Pulmonary artery endothelial cell (primary cell): Measurements from ENCODE around the gene YOD1. TPM values are rescaled to one million over a fixed set of nuclear protein-coding genes. Genes with fewer than 3 reads are reported as not detected.
A peak's percentile ranks its signal among the peaks of the same experiment; 100 is the strongest.
"Not testable (repeated sequence)": the region's sequence is repeated elsewhere in the genome, so short reads cannot be mapped to it uniquely, and the experiment has no call there.

Experiments
- DNase-seq: peaks from one replicate; pipeline ENCODE4 v3.0.0-alpha.2; 2011; ENCODE audit warnings: low read depth, low spot score
- total RNA-seq: library from RNA; depleted of rRNA; stranded (reverse); fragments of >200 nt; gene quantifications from 2 replicates; pipeline ENCODE4 v1.2.3, GENCODE V29; 2014

Gene YOD1
- total RNA-seq, 1 donor from 2014 or later = 7.3 TPM

DNA sequence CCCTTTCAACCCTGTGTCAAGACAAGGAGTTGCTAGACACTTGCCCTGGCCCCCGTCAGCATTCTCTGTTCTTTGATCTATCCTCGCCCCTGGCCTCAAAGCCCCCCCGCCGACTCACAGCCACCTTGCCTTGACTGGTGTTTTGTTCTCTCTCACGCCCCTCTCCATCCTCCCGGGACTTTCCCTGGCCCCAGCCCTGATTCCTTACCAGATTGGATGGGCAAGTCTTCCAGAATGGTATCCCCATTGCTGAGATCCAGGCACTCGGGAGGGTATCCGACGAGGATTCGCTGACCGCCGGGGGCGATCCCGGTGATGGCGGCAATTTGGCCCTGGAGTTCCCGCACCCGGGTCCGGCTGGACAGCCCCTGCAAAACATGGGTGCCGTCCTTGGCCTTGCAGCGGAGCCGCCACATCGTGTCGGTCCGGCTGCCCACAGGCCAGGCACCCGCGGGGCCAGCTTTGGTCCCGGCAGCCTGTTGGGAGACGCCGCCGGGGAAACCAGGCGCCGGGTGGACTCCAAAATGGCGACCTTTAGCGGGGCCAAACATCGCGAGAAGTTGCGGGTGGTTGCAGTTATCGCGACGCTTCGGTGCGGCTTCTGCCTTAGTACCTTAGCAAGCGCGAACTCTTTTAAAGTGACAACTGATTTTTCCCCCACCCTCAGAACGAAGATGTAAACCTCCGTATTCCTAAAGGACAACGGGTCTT, 373 bp downstream of the YOD1 start:
- peak; percentile 45 for DNase-seq

DNA sequence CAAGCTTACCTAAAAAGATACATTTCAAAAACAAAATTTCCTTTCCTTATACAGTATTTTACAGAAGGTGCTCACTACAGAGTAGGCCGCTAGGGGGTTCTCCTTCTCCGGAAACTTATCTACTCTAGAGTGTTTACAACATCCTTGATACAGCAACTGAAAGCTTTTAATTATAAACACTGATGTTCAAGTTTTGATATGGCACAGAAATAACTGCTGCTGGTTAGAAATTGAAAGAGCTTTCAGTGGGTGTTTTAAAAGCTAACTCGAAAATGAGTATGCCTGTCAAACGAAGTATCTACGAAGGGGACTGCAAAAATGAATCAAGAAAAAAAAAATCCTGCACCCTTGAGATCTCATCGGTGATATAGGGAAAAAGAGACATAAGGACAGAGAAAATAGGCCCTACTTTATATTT, 1.0 kb downstream of the YOD1 start:
- no peak for DNase-seq

DNA sequence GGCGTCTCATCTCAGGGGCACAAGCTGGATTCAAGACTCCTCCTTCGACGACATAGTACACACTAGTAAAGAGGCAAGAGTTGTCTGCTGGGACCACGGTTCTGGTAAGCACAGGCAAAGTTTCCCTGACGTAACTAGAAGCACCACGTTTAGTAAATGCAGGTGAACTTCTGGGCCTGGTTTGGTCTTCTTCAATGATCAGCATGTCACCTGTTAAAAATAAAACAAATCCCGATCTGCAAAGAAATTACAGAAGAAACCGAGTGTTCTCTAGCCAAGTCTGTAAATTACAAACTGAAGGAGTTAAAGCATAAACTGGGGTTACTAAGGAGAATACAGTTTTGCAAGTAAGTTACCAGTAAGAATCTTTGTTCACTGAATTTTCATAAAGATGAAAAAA, 1.5 kb downstream of the YOD1 start:
- no peak for DNase-seq

DNA sequence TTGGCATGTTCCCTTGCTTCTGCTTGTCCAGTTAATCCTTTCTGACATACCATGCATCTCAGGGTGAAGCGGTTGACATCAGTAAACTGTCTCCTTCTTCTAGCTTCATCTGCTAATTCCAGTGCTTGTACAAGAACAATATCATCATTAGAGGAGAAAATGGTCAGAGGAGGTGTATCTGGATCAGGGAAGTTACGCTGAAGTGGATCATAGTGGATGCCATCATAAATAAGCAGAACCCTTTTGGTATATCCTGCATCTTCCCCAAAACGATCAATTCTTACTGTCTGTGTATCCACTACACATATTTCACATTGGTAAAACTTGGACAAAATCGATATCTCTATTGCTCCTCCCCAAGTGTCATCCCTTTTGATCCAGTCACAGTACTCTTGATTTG, 2.0 kb downstream of the YOD1 start:
- no peak for DNase-seq

DNA sequence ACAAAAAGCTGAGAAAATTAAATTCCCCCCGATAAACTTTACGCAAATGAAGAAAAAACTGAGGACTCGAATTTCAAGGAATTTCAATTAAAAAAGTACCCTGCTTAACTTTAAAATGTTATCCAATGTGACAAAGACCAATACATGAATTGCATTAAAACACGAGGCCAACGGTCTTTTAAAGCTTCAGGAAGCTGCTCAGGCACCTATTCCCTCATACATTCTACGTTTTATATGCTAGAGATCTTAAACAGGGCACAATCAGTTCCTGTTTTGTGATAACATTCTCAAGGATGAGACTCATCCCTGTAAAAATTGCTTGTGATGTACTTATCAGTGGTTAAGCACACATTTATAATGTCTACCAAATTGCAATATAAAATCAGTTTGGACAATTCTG, 3.0 kb downstream of the YOD1 start:
- no peak for DNase-seq

DNA sequence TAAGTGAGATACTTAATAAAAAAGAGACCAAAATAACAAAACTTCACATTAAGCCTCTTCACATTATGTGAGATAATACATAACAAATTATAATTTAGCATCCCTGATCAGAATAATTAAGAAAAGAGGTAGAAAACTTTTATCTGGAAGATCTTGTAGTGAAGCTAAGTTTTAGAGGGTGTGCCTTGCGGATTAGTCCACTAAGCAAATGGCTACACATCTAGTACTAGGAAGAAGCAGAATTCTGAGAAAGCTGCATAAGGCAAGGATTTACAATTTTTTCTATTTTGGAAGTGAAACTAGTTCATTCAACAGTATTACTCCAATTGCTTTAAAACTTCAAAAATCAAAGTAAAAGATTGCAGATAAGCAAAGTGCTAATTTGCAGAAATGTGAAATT, 3.5 kb downstream of the YOD1 start:
- no peak for DNase-seq

DNA sequence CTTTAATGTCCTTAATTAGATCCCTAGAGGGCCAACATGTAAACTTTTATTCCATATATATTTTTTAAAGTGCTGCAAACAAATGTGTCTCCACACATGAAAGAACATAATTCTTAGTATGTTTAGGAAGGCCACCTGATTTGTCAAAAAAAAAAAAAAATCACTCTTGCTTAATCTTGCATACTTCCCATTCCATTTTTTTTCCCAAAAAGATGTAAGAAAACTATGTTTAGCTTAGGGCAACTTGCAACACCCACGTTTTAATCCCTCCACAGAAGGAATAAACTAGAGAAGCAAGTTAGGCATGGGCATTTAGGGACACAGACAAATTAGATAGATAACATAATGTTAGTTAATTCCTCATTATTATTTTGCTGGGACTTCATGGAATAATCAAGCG, 5.6 kb downstream of the YOD1 start:
- no peak for DNase-seq

DNA sequence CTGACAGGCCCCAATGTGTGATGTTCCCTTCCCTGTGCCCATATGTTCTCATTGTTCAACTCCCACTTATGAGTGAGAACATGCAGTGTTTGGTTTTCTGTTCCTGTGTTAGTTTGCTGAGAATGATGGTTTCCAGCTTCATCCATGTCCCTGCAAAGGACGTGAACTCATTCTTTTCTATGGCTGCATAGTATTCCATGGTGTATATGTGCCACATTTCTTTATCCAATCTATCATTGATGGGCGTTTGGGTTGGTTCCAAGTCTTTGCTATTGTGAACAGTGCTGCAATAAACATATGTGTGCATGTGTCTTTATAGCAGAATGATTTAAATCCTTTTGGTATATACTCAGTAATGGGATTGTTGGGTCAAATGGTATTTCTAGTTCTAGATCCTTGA, 9.6 kb downstream of the YOD1 start:
- DNase-seq = not testable (repeated sequence)

DNA sequence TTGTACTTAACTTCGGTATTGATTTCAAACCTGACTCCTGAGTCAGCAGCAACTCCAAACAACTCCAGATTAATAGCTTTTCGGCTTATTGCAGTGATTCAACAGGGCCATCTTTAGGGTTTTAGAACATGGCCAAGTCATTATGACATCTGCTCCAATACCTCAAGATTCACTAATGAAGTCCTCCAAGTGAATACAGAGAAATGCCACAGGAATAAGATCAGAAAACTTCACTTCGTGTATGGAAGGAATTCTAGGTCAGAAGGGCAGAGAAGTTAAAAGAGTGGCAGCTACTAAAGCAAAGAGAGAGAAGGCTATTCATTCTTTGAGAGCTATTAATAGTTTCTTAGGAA, 10.9 kb downstream of the YOD1 start:
- DNase-seq = no peak

DNA sequence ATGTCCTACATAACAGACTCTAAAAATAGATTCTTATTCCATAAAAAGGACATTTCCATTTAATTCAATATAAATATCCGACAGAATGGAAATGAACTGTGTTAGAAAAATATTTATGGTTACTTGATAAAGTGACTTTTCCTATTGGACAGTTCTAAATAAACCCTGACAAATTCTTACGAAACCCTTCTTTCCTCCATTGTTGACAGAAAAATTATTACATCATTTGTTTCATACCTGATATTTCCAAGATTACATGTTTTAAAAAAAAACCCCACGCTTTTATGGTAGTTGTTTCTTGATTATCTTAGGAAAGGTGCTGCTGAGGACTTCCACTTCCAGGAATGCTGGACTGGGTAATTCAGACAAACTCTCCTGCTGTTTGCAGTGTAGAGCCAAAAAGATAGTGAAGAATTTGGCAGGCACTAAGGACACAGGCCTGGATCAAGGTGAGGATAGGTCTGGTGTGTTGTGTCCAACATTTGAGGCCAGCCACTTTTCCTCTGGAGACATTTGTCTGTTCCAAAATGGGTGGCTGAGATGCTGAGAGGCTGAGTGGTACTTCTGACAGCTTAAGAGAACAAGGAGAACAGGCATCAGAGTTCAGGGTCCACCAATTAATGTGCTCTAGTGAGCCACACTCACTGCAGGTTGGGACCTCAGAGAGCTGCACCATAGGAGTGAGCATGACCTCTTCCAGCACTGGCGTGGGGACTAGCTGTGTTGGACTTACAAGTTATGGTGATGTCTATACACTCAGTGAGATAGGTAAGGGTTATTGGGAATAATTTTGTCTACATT, 11.4 kb downstream of the YOD1 start:
- no peak for DNase-seq

DNA sequence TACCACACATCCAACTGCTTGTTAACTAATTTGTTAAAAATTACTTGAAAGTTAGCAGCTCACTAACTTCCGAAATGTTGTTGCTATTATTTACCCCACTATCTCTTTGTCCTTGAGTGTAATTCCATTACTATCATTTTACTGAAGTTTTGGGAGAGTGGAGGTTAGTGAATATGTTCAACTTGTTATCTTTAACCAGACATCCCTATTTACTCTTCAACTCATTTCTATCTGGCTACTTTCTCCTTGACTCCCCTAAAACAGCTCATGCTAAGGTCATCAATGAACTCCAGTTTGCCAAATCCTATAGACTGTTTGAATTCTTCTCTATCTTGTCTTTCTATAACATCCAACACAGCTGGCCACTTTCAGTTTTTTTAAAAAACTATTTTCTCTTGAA, 14.1 kb downstream of the YOD1 start:
- DNase-seq = no peak

DNA sequence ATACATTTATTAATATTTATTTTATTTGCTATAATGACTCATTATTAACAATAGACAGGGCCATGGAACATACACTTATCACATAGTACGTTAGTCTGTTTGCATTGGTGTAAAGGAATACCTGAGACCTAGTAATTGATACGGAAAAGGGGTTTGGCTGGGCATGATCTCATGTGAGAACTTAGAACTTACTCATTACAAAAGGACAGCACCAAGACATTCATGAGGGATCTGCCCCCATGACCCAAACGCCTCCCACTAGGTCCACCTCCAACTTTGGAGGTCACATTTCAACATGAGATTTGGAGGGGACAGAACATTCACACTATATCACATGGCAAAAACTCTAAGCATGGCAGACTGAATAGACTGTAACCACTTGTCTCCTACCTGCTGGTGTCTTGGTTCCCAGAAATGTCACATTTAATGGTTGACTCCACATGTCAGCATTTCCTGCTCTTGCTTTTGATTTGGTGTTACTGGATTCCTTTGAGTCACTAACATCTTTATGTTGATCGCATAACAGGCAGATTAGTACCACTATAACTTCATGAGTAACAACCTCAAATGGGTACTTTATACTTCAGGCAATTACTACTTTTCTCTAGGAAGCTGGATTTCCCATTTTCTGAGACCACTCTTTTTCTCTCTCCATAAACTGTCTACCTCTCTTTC, 15.0 kb downstream of the YOD1 start:
- DNase-seq = no peak

DNA sequence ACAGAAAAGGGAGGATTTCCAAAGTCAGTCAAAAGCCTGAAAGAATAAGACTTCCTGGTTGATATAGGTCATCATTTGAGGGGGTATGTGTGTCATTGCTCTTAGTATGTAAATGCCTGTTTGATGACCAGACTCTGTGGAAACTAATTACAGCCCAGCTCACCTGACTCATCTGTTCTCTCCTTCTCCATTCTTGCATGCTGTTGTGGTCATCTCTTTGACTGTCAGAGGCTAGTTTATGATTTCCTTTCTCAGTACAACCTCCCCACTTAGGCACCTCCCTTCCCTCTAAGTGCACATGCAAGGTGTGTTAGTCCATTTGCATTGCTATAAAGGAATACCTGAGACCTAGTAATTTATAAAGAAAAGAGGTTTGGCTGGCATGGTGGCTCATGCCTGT, 16.0 kb downstream of the YOD1 start:
- DNase-seq = no peak

DNA sequence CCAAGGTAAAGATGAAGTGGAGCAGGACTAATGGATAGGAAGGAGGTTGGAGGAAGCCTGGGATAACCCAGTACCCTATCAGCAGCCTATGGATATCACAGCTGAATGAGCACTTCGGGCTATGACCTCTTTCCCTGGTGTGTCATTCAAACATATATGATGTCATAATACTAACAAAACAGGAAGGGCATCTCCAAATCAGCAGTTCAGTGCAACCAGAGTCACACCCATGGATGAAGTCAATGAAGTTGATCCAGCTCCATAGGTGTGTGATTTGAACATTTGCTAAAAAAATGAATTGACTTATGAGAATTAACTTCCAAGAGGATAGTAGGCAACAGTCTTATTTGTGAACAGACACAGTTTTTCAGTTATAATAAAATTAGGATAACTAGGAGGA, 16.8 kb downstream of the YOD1 start:
- no peak for DNase-seq

DNA sequence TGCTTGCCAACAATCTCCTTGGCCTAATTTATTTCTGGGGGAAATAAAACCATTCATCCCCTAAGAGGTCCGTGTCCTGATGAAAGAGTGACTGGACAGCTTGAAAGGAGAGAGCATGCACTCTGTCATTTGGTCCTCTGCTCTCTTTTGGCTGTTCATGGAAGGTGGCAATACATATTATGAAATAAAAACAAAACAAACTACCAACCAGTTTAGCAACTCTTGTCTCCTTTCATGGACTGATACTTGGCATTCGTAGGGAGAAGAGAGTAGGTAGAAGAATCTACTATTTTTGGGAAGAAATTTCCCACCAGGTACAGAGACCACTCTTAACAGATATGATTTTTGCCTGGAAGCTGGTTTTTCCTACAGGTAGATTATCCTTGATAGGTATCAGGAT, 17.7 kb downstream of the YOD1 start:
- no peak for DNase-seq

DNA sequence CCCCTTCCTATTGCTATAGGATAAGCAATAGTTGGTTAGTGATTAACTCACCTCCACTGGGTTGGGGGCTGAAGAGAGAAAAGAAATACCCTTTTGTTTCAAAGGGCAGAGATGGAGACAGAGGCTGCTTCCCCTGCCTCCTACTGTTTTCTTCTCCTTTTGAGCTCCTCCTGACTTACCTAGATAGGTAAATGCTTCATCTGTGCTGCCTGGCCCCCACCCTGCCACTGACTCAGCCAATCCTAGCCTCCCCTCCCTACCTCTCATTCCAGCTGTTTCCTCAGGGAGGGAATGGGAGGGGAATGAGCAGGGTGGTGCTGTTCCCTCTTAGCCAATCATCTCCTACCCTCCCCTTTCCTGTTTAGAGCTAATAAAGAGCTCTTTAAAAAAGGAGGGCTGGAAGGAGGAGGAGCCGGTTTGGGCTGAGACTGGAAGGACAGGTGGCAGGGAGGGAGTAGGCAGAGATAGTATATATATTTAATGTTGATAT, 18.4 kb downstream of the YOD1 start, which contains the start of gene C1orf116:
C1orf116 (minus strand) TSS at position 229 of the 490 bp plus-strand sequence. CDS start 5,158 bp downstream, outside the sequence.
- DNase-seq = no peak

DNA sequence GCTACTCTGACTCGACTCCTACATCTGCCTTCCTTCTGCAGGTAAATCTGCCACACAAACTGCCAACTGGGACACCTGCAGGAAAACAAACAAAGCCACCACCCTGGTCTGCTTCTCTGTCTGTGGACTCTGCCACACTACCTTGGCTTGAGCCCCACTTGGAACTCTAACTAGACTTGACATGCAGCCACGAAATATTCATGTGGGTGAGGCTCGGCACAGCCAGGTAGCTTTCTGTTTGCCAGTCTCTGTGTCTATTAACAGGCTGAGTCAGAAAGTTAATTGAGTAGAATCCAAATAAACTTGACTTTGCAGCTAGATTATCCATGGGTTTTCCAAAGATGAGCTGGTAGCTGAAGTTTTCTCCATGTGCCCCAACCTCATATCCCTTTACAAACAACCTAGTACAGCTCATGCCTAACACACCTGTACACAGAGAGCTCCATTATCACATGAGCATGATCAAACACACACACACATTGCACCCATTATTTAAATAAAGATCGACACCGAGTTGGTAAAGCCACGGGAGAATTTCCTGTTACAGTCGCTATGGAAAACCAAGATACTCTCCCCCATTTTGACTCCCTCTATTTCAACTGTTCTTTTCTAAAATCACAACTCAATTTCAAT, 19.3 kb downstream of the YOD1 start:
- DNase-seq = no peak

DNA sequence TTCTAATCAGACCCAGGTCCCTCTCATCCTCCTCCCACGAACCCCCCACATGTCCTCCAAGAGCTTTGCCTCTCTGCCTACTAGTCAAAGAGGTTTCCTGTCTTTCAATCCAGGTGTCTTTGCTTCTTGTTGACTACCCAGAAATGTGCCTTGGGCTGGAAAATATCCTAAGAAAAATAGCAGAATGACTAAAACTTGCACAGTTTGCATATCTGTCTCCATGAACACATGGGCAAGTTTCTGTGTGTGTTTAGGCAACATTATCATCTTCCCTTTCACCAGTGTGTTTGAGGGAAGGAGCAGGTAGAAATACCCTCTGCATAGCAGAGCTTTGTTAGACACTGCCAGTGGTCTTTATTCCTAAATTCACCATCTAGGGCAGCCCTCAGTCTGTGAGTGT, 20.0 kb downstream of the YOD1 start:
- no peak for DNase-seq

DNA sequence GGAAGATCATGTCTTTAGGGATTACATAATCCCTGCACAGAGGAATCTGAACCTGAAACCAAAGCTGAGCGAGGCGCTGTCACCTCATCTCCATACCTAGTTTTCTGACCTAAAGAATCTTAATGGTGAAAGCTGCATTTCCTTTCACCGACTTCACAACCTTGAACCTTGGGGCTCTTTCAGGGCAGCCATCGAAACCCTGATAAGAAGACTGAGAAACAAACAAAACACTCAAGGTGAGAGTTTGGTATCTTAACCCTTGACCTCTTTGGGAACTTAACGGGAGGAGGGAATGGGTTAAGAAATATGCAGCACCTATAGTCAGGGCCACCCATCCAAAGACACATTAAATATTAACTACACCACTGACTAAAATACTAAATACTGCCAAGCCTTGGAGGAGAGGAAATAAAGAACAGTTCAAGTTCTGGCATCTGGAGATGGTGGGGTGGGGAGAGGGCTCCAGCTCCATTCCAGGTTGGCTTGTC, 20.4 kb downstream of the YOD1 start:
- DNase-seq = no peak

DNA sequence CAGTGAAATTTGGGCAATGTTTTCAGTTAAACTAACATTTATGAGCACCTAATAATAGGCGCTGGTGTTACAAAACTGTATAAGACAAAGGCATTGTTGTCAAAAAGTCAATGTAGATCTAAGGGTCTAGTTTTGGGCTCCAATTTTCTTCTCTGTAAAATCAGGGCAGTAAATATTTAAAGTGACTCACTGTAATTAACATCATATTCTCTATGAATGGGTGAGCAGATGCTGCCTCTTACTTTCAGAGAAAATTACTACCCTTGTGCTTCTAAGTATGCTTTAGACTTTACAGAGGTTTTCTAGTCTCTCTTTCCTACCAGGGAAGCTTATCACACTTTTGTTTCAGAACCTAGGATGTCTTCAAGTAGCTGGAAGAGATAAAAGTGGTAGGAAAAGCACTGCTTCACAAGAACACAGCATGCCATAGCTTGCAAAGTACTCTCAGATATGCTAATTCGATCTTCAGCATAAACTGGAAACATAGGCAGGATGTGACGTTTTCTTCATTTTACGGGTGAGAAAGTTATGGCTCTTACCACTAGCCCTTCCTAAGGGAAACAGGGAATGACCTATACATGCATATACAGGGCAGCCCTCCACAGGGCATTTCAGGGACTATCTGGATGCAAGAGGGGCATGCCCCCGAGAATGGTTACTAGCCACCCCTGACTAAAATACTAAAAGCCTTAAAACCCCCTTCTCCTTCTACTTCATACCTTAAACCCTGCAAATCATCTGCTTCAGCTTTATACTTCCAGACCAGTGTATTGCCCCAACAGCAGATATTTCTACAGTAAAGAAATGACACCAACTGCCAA, 21.1 kb downstream of the YOD1 start:
- no peak for DNase-seq
